GM18502 (cell line): ENCODE data around the gene SYVN1.

ENCODE experiments used
- ATAC-seq: cut with Tn5 transposase; IDR thresholded peaks from one replicate; pipeline ENCODE4 v1.9.1; 2021; ENCODE audit warnings: mild to moderate bottlenecking; ENCODE audit not compliant: unreplicated experiment, poor library complexity

Gene SYVN1

DNA sequence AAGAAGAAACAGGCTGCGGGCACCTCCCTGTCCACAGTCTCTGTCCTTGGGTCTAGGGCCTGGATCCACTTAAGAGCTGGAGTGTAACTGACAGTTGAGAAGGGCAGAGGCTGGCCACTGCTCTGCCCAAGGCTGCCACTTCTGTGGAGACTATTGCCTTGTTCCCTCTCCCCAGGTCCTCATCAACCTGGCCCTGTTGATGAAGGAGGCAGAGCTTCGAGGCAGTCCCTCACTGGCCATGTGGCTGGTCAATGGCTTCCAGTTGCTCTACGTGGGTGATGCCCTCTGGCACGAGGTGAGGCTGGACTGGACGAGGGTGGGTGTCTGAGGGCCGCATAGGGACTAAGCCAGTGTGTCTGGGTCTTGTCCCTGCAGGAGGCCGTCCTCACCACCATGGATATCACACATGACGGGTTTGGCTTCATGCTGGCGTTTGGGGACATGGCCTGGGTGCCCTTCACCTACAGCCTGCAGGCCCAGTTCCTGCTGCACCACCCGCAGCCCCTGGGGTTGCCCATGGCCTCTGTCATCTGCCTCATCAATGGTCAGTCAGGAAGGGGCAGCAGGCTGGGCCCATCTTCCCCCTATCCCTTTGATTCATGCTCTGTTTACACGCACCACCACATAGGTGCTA lies 19.7 kb downstream of the SYVN1 start:
- ATAC-seq = no peak

DNA sequence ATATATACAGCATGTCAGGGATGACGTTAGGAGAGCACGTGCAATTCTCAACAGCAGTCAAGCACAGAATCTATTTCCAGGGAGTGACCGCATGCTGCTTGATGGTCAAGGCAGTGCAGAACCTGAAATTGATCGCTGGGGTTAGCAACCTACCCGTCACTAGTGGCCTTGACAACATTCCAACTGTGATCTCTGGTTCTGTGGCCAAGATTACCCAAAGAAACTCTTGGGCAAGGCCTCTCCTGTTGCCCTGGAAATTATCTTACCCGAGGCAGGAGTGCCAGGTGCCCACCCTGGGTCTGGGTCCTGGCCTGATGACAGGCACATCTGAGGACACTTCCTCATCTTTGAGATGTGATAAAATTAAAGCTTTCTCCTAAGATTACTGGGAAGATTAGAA lies 20.5 kb downstream of the SYVN1 start:
- no peak for ATAC-seq

GRCh38 chr11:65113361-65113756 lies 21.0 kb downstream of the SYVN1 start:
- ATAC-seq = no peak

DNA sequence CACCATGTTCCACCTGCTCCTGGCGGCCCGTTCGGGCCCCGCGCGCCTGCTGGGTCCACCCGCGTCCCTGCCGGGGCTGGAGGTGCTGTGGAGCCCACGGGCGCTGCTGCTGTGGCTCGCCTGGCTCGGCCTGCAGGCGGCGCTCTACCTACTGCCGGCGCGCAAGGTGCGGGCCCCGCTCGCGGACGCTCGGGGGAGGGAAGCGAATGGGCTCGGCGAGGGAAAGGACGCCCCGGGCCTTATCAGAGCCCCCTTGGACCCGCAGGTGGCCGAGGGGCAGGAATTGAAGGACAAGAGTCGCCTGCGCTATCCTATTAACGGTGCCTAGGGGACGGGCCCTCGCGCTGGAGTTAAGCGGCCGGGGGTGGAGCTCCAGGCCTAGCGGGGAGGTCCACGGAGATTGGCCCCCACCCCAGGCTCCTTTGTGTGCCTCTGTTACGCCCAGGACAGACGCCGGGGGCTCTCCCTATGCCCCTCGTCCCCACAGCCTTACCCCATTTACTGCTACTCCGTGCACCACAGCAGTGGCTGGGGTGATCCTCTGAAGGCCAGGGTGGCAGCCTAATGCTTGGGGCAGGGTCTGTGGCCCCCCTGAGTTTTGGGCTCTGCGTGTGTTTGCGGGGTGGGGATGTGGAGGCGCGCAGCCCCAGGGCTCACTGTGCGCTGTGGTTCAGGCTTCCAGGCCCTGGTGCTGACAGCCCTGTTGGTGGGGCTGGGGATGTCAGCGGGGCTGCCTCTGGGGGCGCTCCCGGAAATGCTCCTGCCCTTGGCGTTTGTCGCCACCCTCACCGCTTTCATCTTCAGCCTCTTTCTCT lies 21.6 kb downstream of the SYVN1 start:
- ATAC-seq = peak; percentile 38

- ATAC-seq = peak; percentile 61
These were observed 22.4 kb downstream of the SYVN1 start, which contains the start of gene TM7SF2 for GRCh38 chr11:65111744-65112545. TM7SF2 (plus strand) TSS chr11:65111872; CDS start chr11:65112016, 144 bp downstream.

GRCh38 chr11:65111159-65111743 lies 23.1 kb downstream of the SYVN1 start:
- no peak for ATAC-seq

DNA sequence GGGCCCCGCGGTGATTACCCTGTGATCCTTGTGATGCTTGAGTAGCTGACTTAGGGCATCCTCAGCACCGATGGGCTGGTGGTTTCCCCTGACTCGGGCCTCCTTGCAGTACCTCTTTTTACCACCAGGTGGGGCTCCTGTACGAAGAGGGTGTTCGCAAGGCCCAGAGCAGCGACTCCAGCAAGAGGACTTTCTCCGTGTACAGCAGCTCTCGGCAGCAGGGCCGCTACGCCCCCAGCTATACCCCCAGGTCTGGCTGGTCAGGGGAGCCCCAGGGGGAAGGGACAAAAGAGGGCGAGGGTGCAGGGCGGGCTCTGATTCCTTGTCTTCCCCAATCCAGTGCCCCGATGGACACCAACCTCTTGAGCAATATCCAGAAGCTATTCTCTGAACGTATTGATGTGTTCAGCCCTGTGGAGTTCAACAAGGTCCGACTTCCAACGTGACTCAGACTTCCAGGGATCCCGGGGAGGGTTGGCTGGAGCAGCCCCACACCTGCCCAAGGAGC lies 23.9 kb downstream of the SYVN1 start:
- peak; percentile 34 for ATAC-seq

GRCh38 chr11:65109231-65110198 lies 24.8 kb downstream of the SYVN1 start:
- ATAC-seq = no peak

DNA sequence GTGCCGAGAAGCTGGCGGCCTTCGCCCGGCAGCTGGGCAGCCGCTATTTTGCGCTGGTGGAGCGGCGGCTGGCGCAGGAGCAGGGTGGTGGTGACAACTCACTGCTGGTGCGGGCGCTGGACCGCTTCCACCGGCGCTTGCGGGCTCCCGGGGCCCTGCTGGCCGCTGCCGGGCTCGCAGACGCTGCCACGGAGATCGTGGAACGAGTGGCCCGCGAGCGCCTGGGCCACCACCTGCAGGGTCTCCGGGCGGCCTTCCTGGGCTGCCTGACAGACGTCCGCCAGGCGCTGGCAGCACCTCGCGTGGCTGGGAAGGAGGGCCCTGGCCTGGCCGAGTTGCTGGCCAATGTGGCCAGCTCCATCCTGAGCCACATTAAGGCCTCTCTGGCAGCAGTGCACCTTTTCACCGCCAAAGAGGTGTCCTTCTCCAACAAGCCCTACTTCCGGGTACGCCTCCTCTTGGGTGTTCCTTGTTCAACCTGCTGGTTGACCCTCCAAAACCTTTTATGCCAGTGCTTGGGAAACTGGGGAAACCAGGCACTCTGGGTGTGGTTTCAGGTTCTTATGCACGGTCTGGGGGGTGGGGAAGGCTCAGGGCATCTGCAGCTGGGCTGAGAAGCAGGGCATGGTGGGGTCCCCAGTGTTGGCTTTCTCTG lies 25.7 kb downstream of the SYVN1 start:
- no peak for ATAC-seq

GRCh38 chr11:65107751-65108468 lies 26.4 kb downstream of the SYVN1 start:
- no peak for ATAC-seq

DNA sequence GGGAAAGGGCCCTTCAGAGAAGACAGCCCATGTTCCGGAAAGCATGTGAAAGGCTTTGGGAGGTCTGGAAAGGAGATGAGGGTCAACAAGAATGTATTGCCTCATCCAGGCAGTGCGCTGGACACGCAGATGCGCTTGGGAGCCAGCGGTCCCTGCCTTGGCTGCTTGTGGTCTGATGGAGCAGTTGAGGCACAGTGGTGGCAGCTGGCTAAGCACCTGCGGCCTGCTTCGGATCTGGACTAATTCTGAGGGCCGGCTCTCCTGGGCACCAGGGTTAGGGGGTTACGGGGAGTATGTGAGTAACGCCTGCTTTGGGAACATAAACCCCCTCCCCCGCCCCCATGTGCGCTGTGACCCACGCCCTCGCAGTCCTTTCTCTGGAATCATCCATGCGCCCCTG lies 27.2 kb downstream of the SYVN1 start:
- ATAC-seq = no peak

DNA sequence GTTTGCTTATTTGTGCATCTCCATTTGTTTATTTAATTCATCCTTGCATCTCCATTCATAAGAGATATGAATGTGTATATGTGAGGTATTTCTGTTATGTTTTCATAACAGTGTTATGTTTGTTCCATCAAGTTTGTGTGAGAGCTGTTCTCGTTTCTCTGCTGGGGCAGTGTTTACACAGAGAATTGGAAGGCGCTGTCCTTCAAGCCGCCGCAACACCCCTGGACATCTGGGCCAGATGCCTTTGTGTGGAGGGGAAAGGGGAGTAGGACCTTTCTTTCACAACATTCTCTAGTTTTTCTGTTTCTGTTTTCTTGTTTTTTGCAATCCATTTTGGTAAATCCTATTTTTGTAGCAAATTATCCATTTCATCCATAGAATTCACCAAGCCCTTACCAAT lies 29.7 kb downstream of the SYVN1 start:
- ATAC-seq = no peak

DNA sequence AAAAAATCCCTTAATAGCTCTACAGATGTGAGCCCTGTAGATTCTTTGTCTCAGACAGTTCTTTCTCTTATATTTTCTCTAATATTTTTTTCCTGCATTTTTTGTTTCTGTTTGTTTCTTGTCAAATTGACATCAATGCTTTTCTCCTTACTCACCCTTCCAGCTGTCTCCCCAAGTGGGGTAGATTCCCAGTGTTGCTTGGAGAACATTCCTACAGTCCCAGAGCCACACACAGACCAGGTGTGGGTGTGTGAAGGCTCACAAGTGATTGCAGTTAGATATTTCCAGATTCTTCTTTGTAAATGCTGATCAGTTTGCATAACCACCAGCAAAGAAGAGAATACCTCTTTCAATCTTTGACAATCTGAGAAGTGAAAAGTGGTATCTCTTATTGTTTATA lies 30.8 kb downstream of the SYVN1 start:
- ATAC-seq = no peak

DNA sequence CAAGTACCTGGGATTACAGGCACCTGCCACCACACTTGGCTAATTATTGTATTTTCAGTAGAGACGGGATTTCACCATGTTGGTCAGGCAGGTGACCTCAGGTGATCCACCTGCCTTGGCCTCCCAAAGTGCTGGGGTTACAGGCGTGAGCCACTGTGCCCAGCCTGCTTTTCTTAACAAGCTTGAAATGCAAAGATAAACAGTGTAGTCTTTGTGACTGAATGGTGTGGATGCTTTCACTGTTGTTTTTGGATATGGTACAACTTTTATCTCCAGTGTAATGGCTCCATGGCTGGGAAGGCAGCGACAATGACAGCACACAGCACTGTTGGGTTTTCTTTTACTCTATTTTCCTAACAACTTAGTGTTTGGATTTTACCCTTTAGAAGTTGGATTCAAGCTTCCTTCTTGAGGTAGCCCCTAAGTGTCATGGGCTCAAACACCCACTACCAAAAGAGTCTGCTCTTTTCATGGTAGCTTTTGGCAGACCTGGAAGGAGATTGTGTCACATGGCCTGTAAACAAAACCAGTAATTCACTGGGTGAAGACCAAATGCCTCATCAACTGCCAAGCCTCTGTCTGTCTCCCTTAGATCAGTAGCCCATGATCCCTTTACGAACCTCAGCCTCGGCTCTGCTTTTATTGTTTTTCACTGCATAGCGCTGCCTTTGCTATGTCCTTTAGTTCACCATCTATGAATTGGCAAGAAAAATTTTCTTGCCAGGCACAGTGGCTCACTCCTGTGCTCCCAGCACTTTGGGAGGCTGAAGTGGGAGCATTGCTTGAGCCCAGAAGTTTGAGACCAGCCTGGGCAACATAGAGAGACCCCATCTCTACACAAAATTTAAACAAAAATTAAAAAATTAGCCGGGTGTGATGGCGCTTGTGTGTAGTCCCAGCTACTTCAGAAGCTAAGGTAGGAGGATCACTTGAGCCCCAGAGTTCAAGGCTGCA lies 31.9 kb downstream of the SYVN1 start:
- no peak for ATAC-seq

- ATAC-seq = no peak
These were observed 33.5 kb downstream of the SYVN1 start for GRCh38 chr11:65100674-65101350.

DNA sequence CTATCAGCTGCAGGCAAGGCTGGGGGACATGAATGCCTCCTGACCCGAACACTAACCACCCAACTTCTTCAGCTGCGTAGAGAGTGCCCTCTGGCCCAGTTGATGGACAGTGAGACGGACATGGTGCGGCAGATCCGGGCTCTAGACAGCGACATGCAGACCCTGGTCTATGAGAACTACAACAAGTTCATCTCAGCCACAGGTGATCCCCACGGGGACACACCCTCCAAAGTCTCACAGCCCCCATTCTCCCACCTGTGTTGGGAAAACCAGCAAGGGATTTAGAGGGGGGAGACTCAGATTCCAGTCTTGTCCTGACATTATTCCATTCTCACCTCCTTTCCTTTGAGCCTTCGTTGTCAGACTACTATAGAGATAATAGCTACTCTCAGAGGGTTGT lies 37.4 kb downstream of the SYVN1 start:
- ATAC-seq = no peak
